HCT116 (cell line): Measurements from ENCODE around the gene NAV1. TPM values are rescaled to one million over a fixed set of nuclear protein-coding genes. Genes with fewer than 3 reads are reported as not detected.

Experiments used
- ATAC-seq: fragments of 200-7000 bp; cut with Tn5 transposase; 2 replicates; pipeline ENCODE4 v1.9.1; 2020; ENCODE audit warnings: mild to moderate bottlenecking, moderate library complexity
- BruUV-seq: library from RNA; stranded (reverse); fragments of 400-500 nt; replicated peaks from 2 replicates; lab custom pipeline; 2021; lab: Mats Ljungman, UMichigan
- CTCF ChIA-PET: fragments of 300-600 bp; sonication (Branson Sonifier 250); formaldehyde crosslinking; loops from one replicate; lab custom pipeline; 2021; ENCODE audit warnings: antibody characterized with exemption; lab: Charles Lee
- POLR2A ChIA-PET: fragments of 300-600, 350-600 bp; sonication (Branson Sonifier 250); formaldehyde crosslinking; loops from one replicate; lab custom pipeline; 2021; ENCODE audit warnings: antibody characterized with exemption; lab: Charles Lee
- RAD21 ChIA-PET, 2 experiments: fragments of 300-600 bp; sonication (Branson Sonifier 250); formaldehyde crosslinking; loops; one replicate each; lab custom pipeline; 2023; ENCODE audit warnings: low total read pairs in 2 of 2; ENCODE audit not compliant: uncharacterized antibody in 2 of 2, unreplicated experiment in 2 of 2, low non-redundant PET in 1 of 2; lab: Charles Lee
- DNase-seq: peaks from one replicate; pipeline ENCODE4 v3.0.0-alpha.2; 2010; ENCODE audit warnings: low read depth, low spot score
- H2AFZ ChIP-seq: fragments of 200-600 bp; shearing (Covaris generic), sonication (generic); 2 replicates; pipeline ENCODE4 v1.6.1; 2017; ENCODE audit warnings: low read depth, mixed run types, mixed read lengths, antibody characterized with exemption, low read length; ENCODE audit not compliant: poor library complexity, severe bottlenecking
- H3K27ac ChIP-seq: 2 replicates; pipeline ENCODE4 v1.5.1; 2012; ENCODE audit warnings: low read depth, low read length
- H3K27me3 ChIP-seq: fragments of 200-600 bp; sonication (generic); 2 replicates; pipeline ENCODE4 v1.6.1; 2016; ENCODE audit warnings: mixed run types, low read length, mixed read lengths; ENCODE audit not compliant: insufficient read depth
- H3K36me3 ChIP-seq, 2 experiments: fragments of 200-500 bp in 1 of 2; fragments of 200-600 bp in 1 of 2; sonication (Bioruptor generic) in 1 of 2; sonication (generic) in 1 of 2; 2 replicates each; pipeline versions ENCODE4 v1.5.1 to v1.6.1; 2014 to 2016; ENCODE audit warnings: low read length in 2 of 2, inconsistent platforms in 1 of 2, mixed read lengths in 1 of 2, mixed run types in 1 of 2; ENCODE audit not compliant: insufficient read depth in 2 of 2, control insufficient read depth in 1 of 2
- H3K4me1 ChIP-seq, 2 experiments: fragments of 200-600 bp in 1 of 2; sonication (generic) in 1 of 2; 2 replicates each; pipeline versions ENCODE4 v1.5.1 to v1.6.1; 2012 to 2017; ENCODE audit warnings: low read length in 2 of 2, inconsistent platforms in 1 of 2, mild to moderate bottlenecking in 1 of 2, mixed read lengths in 1 of 2, mixed run types in 1 of 2, moderate library complexity in 1 of 2; ENCODE audit not compliant: insufficient read depth in 2 of 2, control insufficient read depth in 1 of 2
- H3K4me2 ChIP-seq: fragments of 200-600 bp; sonication (generic); 2 replicates; pipeline ENCODE4 v1.6.1; 2017; ENCODE audit warnings: mixed run types, low read length, mixed read lengths
- H3K4me3 ChIP-seq, 2 experiments: fragments of 200-600 bp in 1 of 2; sonication (generic) in 1 of 2; replicated peaks in 1 of 2; 2 replicates each; pipeline ENCODE4 v1.5.1; 2011 to 2016; ENCODE audit warnings: low read length in 2 of 2, control low read depth in 1 of 2, low read depth in 1 of 2, mild to moderate bottlenecking in 1 of 2, mixed read lengths in 1 of 2, mixed run types in 1 of 2
- H3K79me2 ChIP-seq: fragments of 200-600 bp; sonication (generic); 2 replicates; pipeline ENCODE4 v1.6.1; 2017; ENCODE audit warnings: mild to moderate bottlenecking, mixed run types, low read length, moderate library complexity, mixed read lengths; ENCODE audit not compliant: insufficient read depth
- H3K9ac ChIP-seq: fragments of 200-600 bp; sonication (generic); 2 replicates; pipeline ENCODE4 v1.6.1; 2016; ENCODE audit warnings: low read length, mixed read lengths
- H3K9me2 ChIP-seq: fragments of 200-600 bp; sonication (generic), shearing (Covaris generic); 2 replicates; pipeline ENCODE4 v1.6.1; 2017; ENCODE audit warnings: mixed run types, mild to moderate bottlenecking, moderate library complexity; ENCODE audit not compliant: insufficient read depth
- H3K9me3 ChIP-seq, 2 experiments: fragments of 200-500 bp in 1 of 2; fragments of 200-600 bp in 1 of 2; sonication (Bioruptor generic) in 1 of 2; sonication (generic) in 1 of 2; 2 replicates each; pipeline ENCODE4 v1.6.1; 2014 to 2017; ENCODE audit warnings: low read length in 2 of 2, mixed read lengths in 2 of 2, inconsistent platforms in 1 of 2, low read depth in 1 of 2, mild to moderate bottlenecking in 1 of 2, mixed run types in 1 of 2, moderate library complexity in 1 of 2; ENCODE audit not compliant: control insufficient read depth in 1 of 2, insufficient read depth in 1 of 2
- H4K20me1 ChIP-seq: fragments of 200-600 bp; sonication (generic), shearing (Covaris generic); 2 replicates; pipeline ENCODE4 v1.6.1; 2017; ENCODE audit warnings: mixed run types, mild to moderate bottlenecking, moderate library complexity; ENCODE audit not compliant: insufficient read depth
- ATF3 ChIP-seq: IDR thresholded peaks from 2 replicates; pipeline ENCODE4 v1.6.1; 2012
- CBX3 ChIP-seq: IDR thresholded peaks from 2 replicates; pipeline ENCODE4 v1.6.1; 2012; ENCODE audit warnings: low read depth
- CEBPB ChIP-seq: IDR thresholded peaks from 2 replicates; pipeline ENCODE4 v1.6.1; 2012; ENCODE audit warnings: low read depth
- EGR1 ChIP-seq: IDR thresholded peaks from 2 replicates; pipeline ENCODE4 v1.6.1; 2012; ENCODE audit warnings: low read depth
- FOSL1 ChIP-seq: IDR thresholded peaks from 2 replicates; pipeline ENCODE4 v1.6.1; 2012; ENCODE audit warnings: low read depth
- JUND ChIP-seq: IDR thresholded peaks from 2 replicates; pipeline ENCODE4 v1.6.1; 2012
- MAX ChIP-seq: IDR thresholded peaks from 2 replicates; pipeline ENCODE4 v1.6.1; 2012
- POLR2A ChIP-seq: IDR thresholded peaks from 2 replicates; pipeline ENCODE4 v1.7.0; 2011; ENCODE audit warnings: borderline replicate concordance; ENCODE audit not compliant: insufficient read depth, insufficient read length; ENCODE audit errors: extremely low read depth
- POLR2AphosphoS5 ChIP-seq: IDR thresholded peaks from 2 replicates; pipeline ENCODE4 v1.6.1; 2011; ENCODE audit warnings: mild to moderate bottlenecking, low read depth, low read length, moderate library complexity
- REST ChIP-seq: IDR thresholded peaks from 2 replicates; pipeline ENCODE4 v1.6.1; 2012; ENCODE audit warnings: low read depth
- SIN3A ChIP-seq: IDR thresholded peaks from 2 replicates; pipeline ENCODE4 v1.6.1; 2012; ENCODE audit warnings: low read depth
- SP1 ChIP-seq: IDR thresholded peaks from 2 replicates; pipeline ENCODE4 v1.6.1; 2012; ENCODE audit warnings: low read depth
- TCF7L2 ChIP-seq: IDR thresholded peaks from 2 replicates; pipeline ENCODE4 v1.7.0; 2011; ENCODE audit warnings: borderline replicate concordance, inconsistent platforms; ENCODE audit not compliant: insufficient read depth, insufficient read length; ENCODE audit errors: extremely low read depth
- YY1 ChIP-seq: IDR thresholded peaks from 2 replicates; pipeline ENCODE4 v1.6.1; 2011; ENCODE audit warnings: low read length, low read depth, moderate library complexity, mild to moderate bottlenecking; ENCODE audit not compliant: insufficient replicate concordance; ENCODE audit errors: extremely low read depth
- ZBTB33 ChIP-seq: IDR thresholded peaks from 2 replicates; pipeline ENCODE4 v1.6.1; 2011; ENCODE audit warnings: mild to moderate bottlenecking, low read length, moderate library complexity; ENCODE audit not compliant: insufficient replicate concordance; ENCODE audit errors: extremely low read depth
- intact Hi-C: fragments of 100-400 bp; cut with micrococcal nuclease; formaldehyde crosslinking; loops from 2 replicates; pipeline ENCODE4 v1.10.0; 2022
- total RNA-seq: library from RNA; stranded (reverse); gene quantifications from one replicate; pipeline ENCODE4 v1.2.1, GENCODE V29; 2021; ENCODE audit not compliant: unreplicated experiment

The NAV1 gene
- total RNA-seq, 1 experiment from 2014 or later: 22.8 TPM

GRCh38 chr1:201552941-201553351, 14.0 kb downstream of the NAV1 start (continued):
- TF ChIP-seq REST: no peak
- TF ChIP-seq, all 23 proteins: peak for 0

GRCh38 chr1:201553496-201554189, 14.7 kb downstream of the NAV1 start:
- Histone ChIP-seq H3K9me2 (no peaks in the 10 kb centered on the region), H3K27me3 (no peaks in the 10 kb centered on the region), H2AFZ (no peak overlapping the region), H3K79me2 (no peaks in the 10 kb centered on the region), H3K4me1 (peaks cover 0 to 18% of the 10 kb centered on the region in 2 experiments; a peak in 2 of 4 replicates), H3K4me2 (no peak overlapping the region), H3K4me3 (no peak overlapping the region), H4K20me1 (no peaks in the 10 kb centered on the region), H3K36me3 (no peaks in the 10 kb centered on the region), H3K9ac (no peak overlapping the region), H3K27ac (no peak overlapping the region), H3K9me3 (no peaks in the 10 kb centered on the region)
- ChIA-PET RAD21 (no interaction called here), POLR2A (no interaction called here), CTCF (no interaction called here)
- intact Hi-C loops: no loop called here
- ATAC-seq (no peak), DNase-seq (no peak)
- BruUV-seq: no TSS peak
- TF ChIP-seq POLR2AphosphoS5 (no peak), MAX (no peak), FOSL1 (no peak), YY1 (no peak), TCF7L2 (no peak), SIN3A (no peak), JUND (no peak), EGR1 (no peak), ATF3 (no peak), ZBTB33 (no peak), POLR2A (no peak), SP1 (no peak), REST (no peak), CBX3 (no peak), CEBPB (no peak)
